Measurements from ENCODE around the gene ARAP3.
"Not testable (repeated sequence)": the region's sequence is repeated elsewhere in the genome, so short reads cannot be mapped to it uniquely, and the experiment has no call there.

The ARAP3 gene

GRCh38 chr5:141681695-141682641 lies at the start of gene ARAP3:
Gene ARAP3, minus strand, starts transcription at chr5:141682230. Its CDS starts 1,744 bp downstream, at chr5:141680486.
- no peaks in the 10 kb centered on the region for H3K27me3 ChIP-seq (ENCODE audit: control insufficient read depth, insufficient read depth, low read length)
- H3K36me3 ChIP-seq (ENCODE audit: control insufficient read depth, insufficient read depth, low read length): no peaks in the 10 kb centered on the region
- H3K9me3 ChIP-seq (ENCODE audit: control insufficient read depth, low read length): no peaks in the 10 kb centered on the region

GRCh38 chr5:141729387-141730006 lies 47.5 kb upstream of the ARAP3 start:
- no peaks in the 10 kb centered on the region for H3K4me1 ChIP-seq (ENCODE audit: control insufficient read depth, insufficient read depth, low read length)
- H3K9me3 ChIP-seq (ENCODE audit: control insufficient read depth, low read length): no peaks in the 10 kb centered on the region
- no peak overlapping the region for H3K4me3 ChIP-seq (ENCODE audit: low read length)
- H3K27me3 ChIP-seq (ENCODE audit: control insufficient read depth, insufficient read depth, low read length): no peaks in the 10 kb centered on the region
- H3K9ac ChIP-seq (ENCODE audit: low read length): no peak overlapping the region
- no peaks in the 10 kb centered on the region for H3K36me3 ChIP-seq (ENCODE audit: control insufficient read depth, insufficient read depth, low read length)

More at GRCh38 chr5:141681695-141682641, at the start of gene ARAP3:
- Histone ChIP-seq H3K9ac (ENCODE audit: low read length) (peak within 1 kb of the TSS; percentile 70), H3K4me3 (ENCODE audit: low read length) (peak within 1 kb of the TSS; percentile 43), H3K4me1 (ENCODE audit: control insufficient read depth, insufficient read depth, low read length) (peaks cover 25% of the 10 kb centered on the region)

- H3K9ac ChIP-seq (ENCODE audit: low read length): no peak overlapping the region
- H3K36me3 ChIP-seq (ENCODE audit: control insufficient read depth, insufficient read depth, low read length): no peaks in the 10 kb centered on the region
Measured at GRCh38 chr5:141725891-141726290, 43.9 kb upstream of the ARAP3 start.

GRCh38 chr5:141725174-141725573 lies 43.1 kb upstream of the ARAP3 start:
- H3K4me1 ChIP-seq (ENCODE audit: control insufficient read depth, insufficient read depth, low read length); H3K4me3 ChIP-seq (ENCODE audit: low read length); H3K9me3 ChIP-seq (ENCODE audit: control insufficient read depth, low read length); H3K36me3 ChIP-seq (ENCODE audit: control insufficient read depth, insufficient read depth, low read length); H3K27me3 ChIP-seq (ENCODE audit: control insufficient read depth, insufficient read depth, low read length); H3K9ac ChIP-seq (ENCODE audit: low read length): not testable (repeated sequence)

More at GRCh38 chr5:141725891-141726290, 43.9 kb upstream of the ARAP3 start:
- Histone ChIP-seq H3K4me1 (ENCODE audit: control insufficient read depth, insufficient read depth, low read length) (no peaks in the 10 kb centered on the region), H3K27me3 (ENCODE audit: control insufficient read depth, insufficient read depth, low read length) (no peaks in the 10 kb centered on the region), H3K4me3 (ENCODE audit: low read length) (no peak overlapping the region), H3K9me3 (ENCODE audit: control insufficient read depth, low read length) (no peaks in the 10 kb centered on the region)

GRCh38 chr5:141722266-141722665 lies 40.2 kb upstream of the ARAP3 start:
- Histone ChIP-seq H3K4me3 (ENCODE audit: low read length) (no peak overlapping the region), H3K9me3 (ENCODE audit: control insufficient read depth, low read length) (no peaks in the 10 kb centered on the region), H3K27me3 (ENCODE audit: control insufficient read depth, insufficient read depth, low read length) (no peaks in the 10 kb centered on the region), H3K4me1 (ENCODE audit: control insufficient read depth, insufficient read depth, low read length) (no peaks in the 10 kb centered on the region), H3K9ac (ENCODE audit: low read length) (no peak overlapping the region), H3K36me3 (ENCODE audit: control insufficient read depth, insufficient read depth, low read length) (no peaks in the 10 kb centered on the region)

- no peak overlapping the region for H3K4me3 ChIP-seq (ENCODE audit: low read length)
- no peaks in the 10 kb centered on the region for H3K9me3 ChIP-seq (ENCODE audit: control insufficient read depth, low read length)
- H3K4me1 ChIP-seq (ENCODE audit: control insufficient read depth, insufficient read depth, low read length): no peaks in the 10 kb centered on the region
- no peaks in the 10 kb centered on the region for H3K36me3 ChIP-seq (ENCODE audit: control insufficient read depth, insufficient read depth, low read length)
- H3K9ac ChIP-seq (ENCODE audit: low read length): no peak overlapping the region
- no peaks in the 10 kb centered on the region for H3K27me3 ChIP-seq (ENCODE audit: control insufficient read depth, insufficient read depth, low read length)
Measured at GRCh38 chr5:141717043-141717442, 35.0 kb upstream of the ARAP3 start.

GRCh38 chr5:141716468-141716867 lies 34.4 kb upstream of the ARAP3 start:
- Histone ChIP-seq H3K27me3 (ENCODE audit: control insufficient read depth, insufficient read depth, low read length) (no peaks in the 10 kb centered on the region), H3K9ac (ENCODE audit: low read length) (no peak overlapping the region), H3K4me1 (ENCODE audit: control insufficient read depth, insufficient read depth, low read length) (no peaks in the 10 kb centered on the region), H3K4me3 (ENCODE audit: low read length) (no peak overlapping the region), H3K9me3 (ENCODE audit: control insufficient read depth, low read length) (no peaks in the 10 kb centered on the region), H3K36me3 (ENCODE audit: control insufficient read depth, insufficient read depth, low read length) (no peaks in the 10 kb centered on the region)

- Histone ChIP-seq H3K4me1 (ENCODE audit: control insufficient read depth, insufficient read depth, low read length) (no peaks in the 10 kb centered on the region), H3K4me3 (ENCODE audit: low read length) (no peak overlapping the region), H3K9ac (ENCODE audit: low read length) (no peak overlapping the region), H3K36me3 (ENCODE audit: control insufficient read depth, insufficient read depth, low read length) (no peaks in the 10 kb centered on the region), H3K9me3 (ENCODE audit: control insufficient read depth, low read length) (no peaks in the 10 kb centered on the region), H3K27me3 (ENCODE audit: control insufficient read depth, insufficient read depth, low read length) (no peaks in the 10 kb centered on the region)
Measured at GRCh38 chr5:141716009-141716408, 34.0 kb upstream of the ARAP3 start.

- no peaks in the 10 kb centered on the region for H3K27me3 ChIP-seq (ENCODE audit: control insufficient read depth, insufficient read depth, low read length)
- no peaks in the 10 kb centered on the region for H3K9me3 ChIP-seq (ENCODE audit: control insufficient read depth, low read length)
- H3K9ac ChIP-seq (ENCODE audit: low read length): no peak overlapping the region
- H3K36me3 ChIP-seq (ENCODE audit: control insufficient read depth, insufficient read depth, low read length): no peaks in the 10 kb centered on the region
- no peak overlapping the region for H3K4me3 ChIP-seq (ENCODE audit: low read length)
- no peaks in the 10 kb centered on the region for H3K4me1 ChIP-seq (ENCODE audit: control insufficient read depth, insufficient read depth, low read length)
Measured at GRCh38 chr5:141715346-141715905, 33.4 kb upstream of the ARAP3 start.

GRCh38 chr5:141714542-141715310 lies 32.7 kb upstream of the ARAP3 start:
- Histone ChIP-seq H3K27me3 (ENCODE audit: control insufficient read depth, insufficient read depth, low read length) (no peaks in the 10 kb centered on the region), H3K4me3 (ENCODE audit: low read length) (no peak overlapping the region), H3K4me1 (ENCODE audit: control insufficient read depth, insufficient read depth, low read length) (no peaks in the 10 kb centered on the region), H3K36me3 (ENCODE audit: control insufficient read depth, insufficient read depth, low read length) (no peaks in the 10 kb centered on the region), H3K9me3 (ENCODE audit: control insufficient read depth, low read length) (no peaks in the 10 kb centered on the region), H3K9ac (ENCODE audit: low read length) (no peak overlapping the region)

GRCh38 chr5:141713616-141714309 lies 31.7 kb upstream of the ARAP3 start:
- no peaks in the 10 kb centered on the region for H3K4me1 ChIP-seq (ENCODE audit: control insufficient read depth, insufficient read depth, low read length)
- H3K4me3 ChIP-seq (ENCODE audit: low read length): no peak overlapping the region
- H3K36me3 ChIP-seq (ENCODE audit: control insufficient read depth, insufficient read depth, low read length): no peaks in the 10 kb centered on the region
- H3K9ac ChIP-seq (ENCODE audit: low read length): no peak overlapping the region
- H3K27me3 ChIP-seq (ENCODE audit: control insufficient read depth, insufficient read depth, low read length): no peaks in the 10 kb centered on the region
- H3K9me3 ChIP-seq (ENCODE audit: control insufficient read depth, low read length): no peaks in the 10 kb centered on the region
